Measurements from ENCODE around the gene NKTR. TPM values are rescaled to one million over a fixed set of nuclear protein-coding genes. Genes with fewer than 3 reads are reported as not detected.

The NKTR gene
- polyA plus RNA-seq, 1 donor from 2014 or later, result 242 TPM

DNA sequence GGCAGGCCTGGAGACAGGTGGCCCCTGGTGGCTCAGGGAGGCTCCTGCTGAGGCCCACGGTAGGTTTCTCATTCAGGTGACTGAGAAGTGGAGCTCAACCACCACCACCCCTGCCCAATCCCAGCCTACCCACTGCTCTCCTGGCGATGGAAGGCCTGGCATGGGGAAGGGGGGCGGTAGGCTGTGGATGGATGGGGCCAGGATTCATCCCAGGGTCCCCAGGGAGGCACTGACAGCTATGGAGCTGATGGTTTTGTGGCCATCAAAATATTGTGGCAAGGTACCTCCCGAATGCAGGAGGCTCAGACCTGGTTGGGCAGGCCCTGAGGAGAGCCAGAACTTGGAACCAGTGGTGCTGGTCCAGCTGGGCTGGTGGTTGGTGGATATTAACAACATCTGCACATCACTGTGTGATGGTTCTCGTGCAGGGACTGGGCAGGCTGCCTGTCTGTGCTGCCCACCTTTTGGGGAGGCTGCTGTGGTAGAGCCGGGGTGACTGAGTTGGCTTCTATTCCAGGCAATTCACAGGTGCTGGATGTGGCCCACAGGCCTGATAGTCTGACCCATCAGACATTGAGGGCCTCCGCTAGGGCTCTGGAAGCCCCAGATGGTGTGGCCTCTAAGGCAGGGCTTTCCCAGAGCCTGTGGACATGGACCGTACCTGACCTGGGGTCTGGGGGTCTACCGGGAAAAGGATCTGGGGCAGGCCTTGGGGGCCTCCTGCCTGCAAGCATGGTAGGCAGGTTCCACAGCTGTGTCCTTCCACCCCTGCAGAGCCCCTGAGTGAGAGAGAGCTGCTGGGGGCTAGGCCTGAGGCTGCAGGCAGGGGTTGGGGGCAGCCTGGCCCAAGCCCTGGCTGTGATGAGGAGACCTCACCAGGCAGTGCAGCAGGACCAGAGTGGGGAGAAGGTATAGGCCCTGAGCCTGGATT, 56.5 kb downstream of the NKTR start:
- Histone ChIP-seq H3K9ac (ENCODE audit: low read length) (no peak overlapping the region), H3K9me2 (ENCODE audit: insufficient read depth, low read length) (no peaks in the 10 kb centered on the region), H3K79me2 (replicated peaks; ENCODE audit: insufficient read depth, low read length) (no peaks in the 10 kb centered on the region), H2AFZ (ENCODE audit: low read depth, low read length) (no peak overlapping the region), H3K4me2 (ENCODE audit: low read length) (no peak overlapping the region), H3F3A (ENCODE audit: insufficient read depth, low read length, poor library complexity, severe bottlenecking) (no peaks in the 10 kb centered on the region), H3K9me3 (ENCODE audit: low read length) (no peaks in the 10 kb centered on the region), H4K20me1 (ENCODE audit: insufficient read depth) (no peaks in the 10 kb centered on the region), H3K4me3 (ENCODE audit: low read length) (no peak overlapping the region), H3K27ac (ENCODE audit: low read length) (no peak overlapping the region), H3K27me3 (ENCODE audit: insufficient read depth, low read depth, low read length) (no peaks in the 10 kb centered on the region), H3K36me3 (ENCODE audit: insufficient read depth, low read length) (no peaks in the 10 kb centered on the region)
- TF ChIP-seq SMC3 (conservative IDR thresholded peaks at IDR 0.05; ENCODE audit: poor library complexity) (no peak), EP300 (conservative IDR thresholded peaks at IDR 0.05; ENCODE audit: poor library complexity, severe bottlenecking) (no peak), RAD21 (conservative IDR thresholded peaks at IDR 0.05) (no peak), TAF1 (IDR thresholded peaks at IDR 0.05; ENCODE audit: low read depth) (no peak), EZH2 (IDR thresholded peaks at IDR 0.05; ENCODE audit: borderline replicate concordance, insufficient read depth, low read length, poor library complexity, severe bottlenecking) (no peak), POLR2AphosphoS5 (IDR thresholded peaks at IDR 0.05) (no peak), MXI1 (conservative IDR thresholded peaks at IDR 0.05; ENCODE audit: poor library complexity, severe bottlenecking) (no peak)
- TF ChIP-seq, protein P1, sequence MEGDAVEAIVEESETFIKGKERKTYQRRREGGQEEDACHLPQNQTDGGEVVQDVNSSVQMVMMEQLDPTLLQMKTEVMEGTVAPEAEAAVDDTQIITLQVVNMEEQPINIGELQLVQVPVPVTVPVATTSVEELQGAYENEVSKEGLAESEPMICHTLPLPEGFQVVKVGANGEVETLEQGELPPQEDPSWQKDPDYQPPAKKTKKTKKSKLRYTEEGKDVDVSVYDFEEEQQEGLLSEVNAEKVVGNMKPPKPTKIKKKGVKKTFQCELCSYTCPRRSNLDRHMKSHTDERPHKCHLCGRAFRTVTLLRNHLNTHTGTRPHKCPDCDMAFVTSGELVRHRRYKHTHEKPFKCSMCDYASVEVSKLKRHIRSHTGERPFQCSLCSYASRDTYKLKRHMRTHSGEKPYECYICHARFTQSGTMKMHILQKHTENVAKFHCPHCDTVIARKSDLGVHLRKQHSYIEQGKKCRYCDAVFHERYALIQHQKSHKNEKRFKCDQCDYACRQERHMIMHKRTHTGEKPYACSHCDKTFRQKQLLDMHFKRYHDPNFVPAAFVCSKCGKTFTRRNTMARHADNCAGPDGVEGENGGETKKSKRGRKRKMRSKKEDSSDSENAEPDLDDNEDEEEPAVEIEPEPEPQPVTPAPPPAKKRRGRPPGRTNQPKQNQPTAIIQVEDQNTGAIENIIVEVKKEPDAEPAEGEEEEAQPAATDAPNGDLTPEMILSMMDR (IDR thresholded peaks at IDR 0.05; ENCODE audit: poor library complexity, severe bottlenecking), result no peak
- TF ChIP-seq, protein P2, sequence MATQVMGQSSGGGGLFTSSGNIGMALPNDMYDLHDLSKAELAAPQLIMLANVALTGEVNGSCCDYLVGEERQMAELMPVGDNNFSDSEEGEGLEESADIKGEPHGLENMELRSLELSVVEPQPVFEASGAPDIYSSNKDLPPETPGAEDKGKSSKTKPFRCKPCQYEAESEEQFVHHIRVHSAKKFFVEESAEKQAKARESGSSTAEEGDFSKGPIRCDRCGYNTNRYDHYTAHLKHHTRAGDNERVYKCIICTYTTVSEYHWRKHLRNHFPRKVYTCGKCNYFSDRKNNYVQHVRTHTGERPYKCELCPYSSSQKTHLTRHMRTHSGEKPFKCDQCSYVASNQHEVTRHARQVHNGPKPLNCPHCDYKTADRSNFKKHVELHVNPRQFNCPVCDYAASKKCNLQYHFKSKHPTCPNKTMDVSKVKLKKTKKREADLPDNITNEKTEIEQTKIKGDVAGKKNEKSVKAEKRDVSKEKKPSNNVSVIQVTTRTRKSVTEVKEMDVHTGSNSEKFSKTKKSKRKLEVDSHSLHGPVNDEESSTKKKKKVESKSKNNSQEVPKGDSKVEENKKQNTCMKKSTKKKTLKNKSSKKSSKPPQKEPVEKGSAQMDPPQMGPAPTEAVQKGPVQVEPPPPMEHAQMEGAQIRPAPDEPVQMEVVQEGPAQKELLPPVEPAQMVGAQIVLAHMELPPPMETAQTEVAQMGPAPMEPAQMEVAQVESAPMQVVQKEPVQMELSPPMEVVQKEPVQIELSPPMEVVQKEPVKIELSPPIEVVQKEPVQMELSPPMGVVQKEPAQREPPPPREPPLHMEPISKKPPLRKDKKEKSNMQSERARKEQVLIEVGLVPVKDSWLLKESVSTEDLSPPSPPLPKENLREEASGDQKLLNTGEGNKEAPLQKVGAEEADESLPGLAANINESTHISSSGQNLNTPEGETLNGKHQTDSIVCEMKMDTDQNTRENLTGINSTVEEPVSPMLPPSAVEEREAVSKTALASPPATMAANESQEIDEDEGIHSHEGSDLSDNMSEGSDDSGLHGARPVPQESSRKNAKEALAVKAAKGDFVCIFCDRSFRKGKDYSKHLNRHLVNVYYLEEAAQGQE (IDR thresholded peaks at IDR 0.05; ENCODE audit: borderline replicate concordance), result no peak

DNA sequence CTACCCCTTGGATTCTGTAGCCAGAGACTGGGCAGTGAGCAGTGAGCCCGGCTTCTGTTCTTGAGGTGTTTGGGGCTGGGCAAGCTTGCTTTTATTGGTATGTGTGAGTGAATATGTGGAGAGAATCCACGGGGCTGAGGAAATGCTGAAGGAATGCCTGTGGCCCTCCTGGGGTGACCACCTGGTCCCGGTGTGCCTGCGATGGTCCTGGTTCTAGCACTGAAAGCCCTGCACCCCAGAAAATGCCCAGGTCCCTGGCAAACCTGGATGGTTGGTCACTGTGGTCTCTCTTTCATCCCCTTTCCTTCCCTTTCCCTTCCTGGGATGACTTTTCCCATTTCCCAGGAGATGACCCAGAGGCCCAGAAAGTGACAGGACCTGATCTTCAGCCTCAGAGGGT, 57.2 kb downstream of the NKTR start:
- Histone ChIP-seq H3K36me3 (ENCODE audit: insufficient read depth, low read length) (no peaks in the 10 kb centered on the region), H3F3A (ENCODE audit: insufficient read depth, low read length, poor library complexity, severe bottlenecking) (no peaks in the 10 kb centered on the region), H3K4me2 (ENCODE audit: low read length) (no peak overlapping the region), H3K9ac (ENCODE audit: low read length) (no peak overlapping the region), H4K20me1 (ENCODE audit: insufficient read depth) (no peaks in the 10 kb centered on the region), H2AFZ (ENCODE audit: low read depth, low read length) (no peak overlapping the region), H3K4me3 (ENCODE audit: low read length) (no peak overlapping the region), H3K9me3 (ENCODE audit: low read length) (no peaks in the 10 kb centered on the region), H3K9me2 (ENCODE audit: insufficient read depth, low read length) (no peaks in the 10 kb centered on the region), H3K27me3 (ENCODE audit: insufficient read depth, low read depth, low read length) (no peaks in the 10 kb centered on the region), H3K27ac (ENCODE audit: low read length) (no peak overlapping the region), H3K79me2 (replicated peaks; ENCODE audit: insufficient read depth, low read length) (no peaks in the 10 kb centered on the region)
- TF ChIP-seq POLR2AphosphoS5 (IDR thresholded peaks at IDR 0.05), result no peak
- TF ChIP-seq SMC3 (conservative IDR thresholded peaks at IDR 0.05; ENCODE audit: poor library complexity), result no peak

All from neural cell (in vitro differentiated cells).